K562 (cell line): Measurements from ENCODE around the gene DNAJB1. TPM values are rescaled to one million over a fixed set of nuclear protein-coding genes. Genes with fewer than 3 reads are reported as not detected.
A peak's percentile ranks its signal among the peaks of the same experiment; 100 is the strongest.

ENCODE experiments used
- ATAC-seq: fragments of 200-7000 bp; cut with Tn5 transposase; 3 replicates; pipeline ENCODE4 v1.9.1; 2020; ENCODE audit warnings: moderate library complexity
- BruUV-seq: library from RNA; stranded (reverse); fragments of 400-500 nt; replicated peaks from 2 replicates; lab custom pipeline; 2021; lab: Mats Ljungman, UMichigan
- CTCF ChIA-PET: fragments of 300-600 bp; formaldehyde crosslinking; extraction: SDS; loops from one replicate; lab custom pipeline; 2021; ENCODE audit warnings: low intra/inter-chr PET ratio; lab: Yijun Ruan, JAX
- POLR2A ChIA-PET: fragments of 300-600, 350-650 bp; sonication (Branson Sonifier 250); formaldehyde crosslinking; extraction: SDS; loops from one replicate; lab custom pipeline; 2021; ENCODE audit warnings: antibody characterized with exemption, inconsistent platforms; lab: Yijun Ruan, JAX
- DNase-seq, 4 experiments: peaks; one replicate each; pipeline versions ENCODE4 v3.0.0 to v3.0.0-alpha.2; 2011 to 2018; ENCODE audit warnings: low spot score in 3 of 4, mixed read lengths in 3 of 4; ENCODE audit errors: extremely low read depth in 1 of 4
- FAIRE-seq: peaks from 2 replicates; lab custom pipeline; 2011; peaks lifted over from hg19 to GRCh38; lab: Jason Lieb, UNC
- H2AFZ ChIP-seq: 2 replicates; pipeline ENCODE4 v1.6.0; 2011; ENCODE audit warnings: low read depth, low read length, control low read depth, inconsistent platforms
- H3K27ac ChIP-seq: fragments of 200-600 bp; 3 replicates; pipeline ENCODE4 v1.8.0; 2011; ENCODE audit warnings: low read depth, mild to moderate bottlenecking, control low read depth, inconsistent platforms, low read length, moderate library complexity, mixed read lengths; ENCODE audit errors: extremely low read depth
- H3K27me3 ChIP-seq, 2 experiments: fragments of 300-600 bp in 1 of 2; 2 replicates in 1 of 2; 3 replicates in 1 of 2; pipeline versions ENCODE4 v1.6.0 to v1.8.0; 2011; ENCODE audit warnings: inconsistent platforms in 2 of 2, low read length in 2 of 2, mild to moderate bottlenecking in 1 of 2, mixed read lengths in 1 of 2, moderate library complexity in 1 of 2; ENCODE audit not compliant: control insufficient read depth in 2 of 2, insufficient read depth in 2 of 2
- H3K36me3 ChIP-seq: fragments of 300-600 bp; 3 replicates; pipeline ENCODE4 v1.8.0; 2011; ENCODE audit warnings: mild to moderate bottlenecking, low read length, inconsistent platforms; ENCODE audit not compliant: control insufficient read depth, insufficient read depth
- H3K4me1 ChIP-seq, 2 experiments: fragments of 200-600 bp in 1 of 2; replicated peaks in 1 of 2; 2 replicates in 1 of 2; 3 replicates in 1 of 2; pipeline versions ENCODE4 v1.5.1 to v1.8.0; 2011; ENCODE audit warnings: inconsistent platforms in 2 of 2, low read length in 2 of 2, mild to moderate bottlenecking in 1 of 2, mixed read lengths in 1 of 2, moderate library complexity in 1 of 2; ENCODE audit not compliant: control insufficient read depth in 2 of 2, insufficient read depth in 2 of 2
- H3K4me2 ChIP-seq: 2 replicates; pipeline ENCODE4 v1.6.1; 2011; ENCODE audit warnings: low read length, control low read depth, inconsistent platforms, mixed read lengths; ENCODE audit not compliant: insufficient read depth
- H3K4me3 ChIP-seq: fragments of 200-600 bp; sonication (generic), shearing (Covaris generic); 2 replicates; pipeline ENCODE4 v1.5.1; 2016; ENCODE audit warnings: control low read depth, inconsistent platforms
- H3K79me2 ChIP-seq: fragments of 200-600 bp; 3 replicates; pipeline ENCODE4 v1.8.0; 2011; ENCODE audit warnings: low read length, inconsistent platforms; ENCODE audit not compliant: control insufficient read depth, insufficient read depth
- H3K9ac ChIP-seq, 2 experiments: 2 replicates each; pipeline versions ENCODE4 v1.6.0 to v1.6.1; 2011; ENCODE audit warnings: low read depth in 2 of 2, low read length in 2 of 2, control low read depth in 1 of 2, inconsistent platforms in 1 of 2, mild to moderate bottlenecking in 1 of 2, mixed read lengths in 1 of 2; ENCODE audit not compliant: insufficient read depth in 1 of 2
- H3K9me1 ChIP-seq: one replicate; pipeline ENCODE4 v1.6.0; 2011; ENCODE audit warnings: inconsistent platforms, mild to moderate bottlenecking, low read length, moderate library complexity; ENCODE audit not compliant: control insufficient read depth, insufficient read depth
- H3K9me3 ChIP-seq: replicated peaks from 2 replicates; pipeline ENCODE4 v1.5.1; 2011; ENCODE audit warnings: low read depth, low read length, inconsistent platforms; ENCODE audit not compliant: control insufficient read depth, insufficient read depth
- H4K20me1 ChIP-seq: replicated peaks from 2 replicates; pipeline ENCODE4 v1.6.1; 2011; ENCODE audit warnings: low read length, inconsistent platforms, mixed read lengths; ENCODE audit not compliant: control insufficient read depth, insufficient read depth
- ATF3 ChIP-seq, 2 experiments: fragments of 450-650 bp in 1 of 2; sonication (generic) in 1 of 2; formaldehyde crosslinking in 1 of 2; IDR thresholded peaks in 1 of 2; conservative IDR thresholded peaks in 1 of 2; 2 replicates each; pipeline versions ENCODE4 v1.6.1 to v1.8.1; 2016 to 2023; ENCODE audit warnings: mild to moderate bottlenecking in 2 of 2, moderate library complexity in 2 of 2, inconsistent platforms in 1 of 2, missing genetic modification reagents in 1 of 2
- ELK3 ChIP-seq: fragments of 450-650 bp; formaldehyde crosslinking; IDR thresholded peaks from 2 replicates; pipeline ENCODE4 v1.4.0; 2020; ENCODE audit warnings: mild to moderate bottlenecking
- JUND ChIP-seq, 2 experiments: IDR thresholded peaks; 2 replicates in 1 of 2; 3 replicates in 1 of 2; pipeline ENCODE4 v1.6.1; 2011; ENCODE audit warnings: borderline replicate concordance in 2 of 2, low read depth in 2 of 2, low read length in 2 of 2, improper control_type of control experiment in 1 of 2, missing biosample characterization in 1 of 2, missing genetic modification characterization in 1 of 2, missing genetic modification reagents in 1 of 2
- MAFK ChIP-seq: IDR thresholded peaks from 2 replicates; pipeline ENCODE4 v1.6.1; 2011; ENCODE audit warnings: low read length, improper control_type of control experiment
- RAD21 ChIP-seq, 2 experiments: fragments of 250-450 bp in 1 of 2; fragments of 450-650 bp in 1 of 2; sonication (Bioruptor Pico) in 1 of 2; formaldehyde crosslinking in 1 of 2; IDR thresholded peaks in 1 of 2; conservative IDR thresholded peaks in 1 of 2; 2 replicates each; pipeline versions ENCODE4 v1.4.0 to v1.8.0; 2020 to 2022; ENCODE audit warnings: mild to moderate bottlenecking in 2 of 2, moderate library complexity in 1 of 2
- REST ChIP-seq, 2 experiments: fragments of 450-650 bp; formaldehyde crosslinking in 1 of 2; IDR thresholded peaks; 2 replicates each; pipeline versions ENCODE4 v1.4.0 to v1.6.1; 2014 to 2020; ENCODE audit warnings: mild to moderate bottlenecking in 2 of 2, borderline replicate concordance in 1 of 2, low read depth in 1 of 2
- STAG1 ChIP-seq: sonication (generic); formaldehyde crosslinking; IDR thresholded peaks from 2 replicates; pipeline ENCODE4 v1.5.0; 2020; ENCODE audit warnings: missing genetic modification reagents, borderline replicate concordance
- ZEB2 ChIP-seq: fragments of 450-650 bp; IDR thresholded peaks from 2 replicates; pipeline ENCODE4 v1.6.1; 2016
- WGBS: fragments of 100-300 bp; shearing (Covaris generic); methylation state at CpG from one replicate; pipeline ENCODE4 v1.1.6; 2016; ENCODE audit warnings: low coverage, mixed read lengths; ENCODE audit not compliant: insufficient coverage; ENCODE audit errors: missing lambda C conversion rate; 5-methylcytosine and 5-hydroxymethylcytosine counted together
- in situ Hi-C: fragments of 300-500 bp; cut with MboI; formaldehyde crosslinking; loops from 4 replicates; pipeline ENCODE4 v1.15.0; 2018; ENCODE audit warnings: inconsistent platforms, mixed read lengths
- intact Hi-C: fragments of 100-400 bp; cut with micrococcal nuclease; formaldehyde crosslinking; loops from 2 replicates; pipeline ENCODE4 v1.14.2; 2022
- polyA plus RNA-seq, 8 experiments: library from polyadenylated mRNA; depleted of rRNA in 4 of 8; stranded (reverse) in 5 of 8; unstranded in 3 of 8; fragments of >200 nt; fragmentation: Nextera tagmentation in 2 of 8; fragmentation: Illumina TruSeq in 1 of 8; extraction: Ambion mirVana in 2 of 8; extraction: Trizol in 1 of 8; gene quantifications; 2 replicates each; pipeline versions ENCODE4 v1.2.1 to v1.2.3, GENCODE V29; 2011 to 2014; ENCODE audit warnings: inconsistent platforms in 1 of 8, missing spikeins in 1 of 8
- total RNA-seq, 7 experiments: library from RNA; depleted of rRNA in 6 of 7; stranded (reverse); fragments of >200 nt in 6 of 7; fragmentation: Illumina TruSeq in 2 of 7; extraction: Trizol in 2 of 7; gene quantifications; 2 replicates each; pipeline versions ENCODE4 v1.2.1 to v1.2.3, GENCODE V29; 2011 to 2021; ENCODE audit warnings: low replicate concordance in 1 of 7

The DNAJB1 gene
- total and polyA plus RNA-seq, 9 of the 15 experiments (the other 6 are each of a cell fraction or from before 2014, with no cell fraction given): 13.2 to 113 (median 62.1) TPM

- peak; percentile 71 for ATAC-seq
- Histone ChIP-seq H3K4me3 (no peak overlapping the region), H4K20me1 (no peaks in the 10 kb centered on the region), H3K27me3 (no peaks in the 10 kb centered on the region), H3K36me3 (peaks cover 79% of the 10 kb centered on the region; the same call in 2 of the 3 replicates), H2AFZ (no peak overlapping the region), H3K9me1 (no peaks in the 10 kb centered on the region), H3K4me2 (no peak overlapping the region), H3K9me3 (no peaks in the 10 kb centered on the region), H3K4me1 (peaks cover 4 to 36% of the 10 kb centered on the region in 2 experiments), H3K79me2 (no peaks in the 10 kb centered on the region), H3K27ac (no peak overlapping the region), H3K9ac (no peak overlapping the region)
- POLR2A ChIA-PET: interaction anchor here (0.5 to 2.6 kb wide), 5 partner anchors 10 to 56 kb away, joined by 3 to 9 read pairs (median 3); partner anchors contain the start of gene PKN1
- FAIRE-seq: peak; percentile 86
- DNase-seq: peak; percentile 50 to 66 (median 59)
- in situ Hi-C loops (no loop called here), intact Hi-C loops (loop anchor here (5.0 kb wide), 1 partner anchor 36 kb away; the partner anchor contains the start of gene PKN1)
- BruUV-seq: no TSS peak
- 55% methylated on average over 6 of the region's 9 CpGs for WGBS
- CTCF ChIA-PET: interaction anchor here (1.1 kb wide), 1 partner anchor 331 kb away, joined by 6 read pairs; the partner anchor contains the start of gene ASF1B
- TF ChIP-seq STAG1 (peak; percentile 40; the same call in 1 of the 2 replicates), RAD21 (CRISPR knock-in tag; conservative IDR thresholded peaks at IDR 0.05 in 1 of 2, IDR thresholded peaks at IDR 0.05 in 1 of 2) (peak; percentile 33 to 59; a peak in 3 of 4 replicates), JUND (IDR thresholded peaks at IDR 0.05; ENCODE audit: borderline replicate concordance, low read depth, low read length) (peak; percentile 68), JUND (tag; IDR thresholded peaks at IDR 0.05; ENCODE audit: borderline replicate concordance, low read depth, low read length) (0 out of 3 replicates have a peak, but pooled peaks have one; percentile 34), ATF3 (IDR thresholded peaks at IDR 0.05) (peak; percentile 72), ATF3 (CRISPR knock-in tag; conservative IDR thresholded peaks at IDR 0.05) (no peak), ELK3 (CRISPR knock-in tag) (no peak), ZEB2 (0 out of 2 replicates have a peak, but pooled peaks have one; percentile 14), REST (IDR thresholded peaks at IDR 0.05; ENCODE audit: borderline replicate concordance) (peak; percentile 57; the same call in 1 of the 2 replicates), REST (CRISPR knock-in tag; IDR thresholded peaks at IDR 0.05; ENCODE audit: low read depth) (no peak), MAFK (0 out of 2 replicates have a peak, but pooled peaks have one; percentile 6)
Measured at GRCh38 chr19:14467816-14468215, 50.4 kb downstream of the DNAJB1 start.
